Suprapubic skin (tissue), 4 donors: Measurements from ENCODE around the gene KLK14. TPM values are rescaled to one million over a fixed set of nuclear protein-coding genes. Genes with fewer than 3 reads are reported as not detected.

Source experiments
- DNase-seq, 2 donors: peaks; one replicate each; pipeline ENCODE4 v3.0.0-alpha.2; 2019; ENCODE audit warnings: low spot score in 2 of 2
- H3K27ac ChIP-seq: fragments of 200-600 bp; sonication (generic); one replicate; pipeline ENCODE4 v1.5.1; 2019
- H3K27me3 ChIP-seq: fragments of 200-600 bp; sonication (generic); one replicate; pipeline ENCODE4 v1.5.1; 2019
- H3K36me3 ChIP-seq: fragments of 200-600 bp; sonication (generic); one replicate; pipeline ENCODE4 v1.5.1; 2019
- H3K4me1 ChIP-seq: fragments of 200-600 bp; sonication (generic); one replicate; pipeline ENCODE4 v1.5.1; 2019
- H3K4me3 ChIP-seq: fragments of 200-600 bp; sonication (generic); one replicate; pipeline ENCODE4 v1.5.1; 2019; ENCODE audit warnings: mild to moderate bottlenecking
- H3K9me3 ChIP-seq: fragments of 200-600 bp; sonication (generic); one replicate; pipeline ENCODE4 v1.5.1; 2019
- EP300 ChIP-seq: sonication (generic); formaldehyde crosslinking; IDR thresholded peaks from one replicate; pipeline ENCODE4 v1.6.1; 2017; ENCODE audit warnings: antibody characterized with exemption
- POLR2A ChIP-seq, 2 donors: fragments of 450-650 bp; IDR thresholded peaks; one replicate each; pipeline ENCODE4 v1.6.1; 2017; ENCODE audit warnings: antibody characterized with exemption in 2 of 2, mild to moderate bottlenecking in 2 of 2, moderate library complexity in 2 of 2
- POLR2AphosphoS5 ChIP-seq, 3 donors: sonication (generic); formaldehyde crosslinking; IDR thresholded peaks; one replicate each; pipeline ENCODE4 v1.6.1; 2017; ENCODE audit warnings: antibody characterized with exemption in 3 of 3
- WGBS: methylation state at CpG from one replicate; pipeline ENCODE4 v1.1.5; 2018; 5-methylcytosine and 5-hydroxymethylcytosine counted together
- total RNA-seq, 4 donors: library from RNA; depleted of rRNA; stranded (reverse); fragments of >200 nt; gene quantifications; one replicate each; pipeline ENCODE4 v1.1.0, GENCODE V29; 2016
- TF ChIP-seq, protein P1 (sequence below), 2 donors: fragments of 200-600 bp in 1 of 2; fragments of 450-650 bp in 1 of 2; sonication (generic) in 1 of 2; IDR thresholded peaks; one replicate each; pipeline ENCODE4 v1.5.1; 2016 to 2019; ENCODE audit warnings: antibody characterized with exemption in 2 of 2, mild to moderate bottlenecking in 1 of 2, moderate library complexity in 1 of 2

KLK14 gene
- total RNA-seq, 4 donors from 2014 or later, result 3.8 to 22.8 (median 5.2) TPM

DNA sequence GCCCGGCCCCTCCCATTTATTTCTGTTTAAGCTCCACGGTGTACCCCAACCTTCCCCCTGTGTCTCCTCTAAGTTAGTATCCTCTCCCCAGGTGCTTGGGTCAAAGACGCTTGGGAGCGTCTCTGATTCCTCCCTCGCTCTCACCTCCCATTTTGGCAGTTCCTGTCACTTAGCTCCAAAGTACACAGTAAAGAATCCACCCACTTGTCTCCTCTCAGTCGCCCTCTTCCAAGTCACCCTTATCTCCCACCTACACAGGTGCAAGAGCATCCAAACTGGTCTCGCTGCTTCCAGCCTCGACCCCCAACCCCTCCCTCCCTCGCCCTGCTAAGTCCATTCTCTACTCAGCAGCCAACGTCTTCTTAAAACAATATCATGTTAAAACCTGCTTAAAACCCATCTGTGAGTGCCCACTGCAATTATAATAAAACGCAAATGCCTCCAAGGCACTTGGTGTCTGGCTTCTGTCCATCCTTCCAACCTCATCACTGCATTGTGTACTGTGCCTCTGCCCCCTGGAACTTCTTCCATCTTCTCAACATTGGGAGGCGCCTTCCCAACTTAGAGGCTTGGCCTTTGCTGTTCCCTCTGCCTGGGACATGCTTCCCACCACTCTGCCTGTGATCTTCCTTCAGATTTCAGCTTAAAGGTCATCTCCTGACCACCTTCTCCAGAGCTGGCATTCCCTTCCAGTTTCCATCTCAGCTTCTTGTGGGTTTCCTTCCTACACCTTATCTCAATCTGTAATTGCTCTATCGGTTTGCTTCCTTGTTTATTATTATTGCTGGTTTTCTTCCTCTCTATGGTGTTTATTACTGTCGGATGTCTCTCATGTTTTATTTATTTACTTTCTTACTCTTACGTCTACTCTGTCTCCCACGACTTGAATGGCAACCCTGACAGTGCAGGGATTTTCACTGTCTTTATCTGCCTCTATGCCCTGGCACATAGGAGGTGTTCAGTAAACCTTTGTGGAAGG is 9.5 kb upstream of the KLK14 start:
- H3K27me3 ChIP-seq, result no peaks in the 10 kb centered on the region
- H3K36me3 ChIP-seq, result no peaks in the 10 kb centered on the region
- TF ChIP-seq EP300 (no peak), POLR2A (IDR thresholded peaks at IDR 0.05) (no peak), POLR2AphosphoS5 (IDR thresholded peaks at IDR 0.05) (no peak)
- TF ChIP-seq, protein P1, sequence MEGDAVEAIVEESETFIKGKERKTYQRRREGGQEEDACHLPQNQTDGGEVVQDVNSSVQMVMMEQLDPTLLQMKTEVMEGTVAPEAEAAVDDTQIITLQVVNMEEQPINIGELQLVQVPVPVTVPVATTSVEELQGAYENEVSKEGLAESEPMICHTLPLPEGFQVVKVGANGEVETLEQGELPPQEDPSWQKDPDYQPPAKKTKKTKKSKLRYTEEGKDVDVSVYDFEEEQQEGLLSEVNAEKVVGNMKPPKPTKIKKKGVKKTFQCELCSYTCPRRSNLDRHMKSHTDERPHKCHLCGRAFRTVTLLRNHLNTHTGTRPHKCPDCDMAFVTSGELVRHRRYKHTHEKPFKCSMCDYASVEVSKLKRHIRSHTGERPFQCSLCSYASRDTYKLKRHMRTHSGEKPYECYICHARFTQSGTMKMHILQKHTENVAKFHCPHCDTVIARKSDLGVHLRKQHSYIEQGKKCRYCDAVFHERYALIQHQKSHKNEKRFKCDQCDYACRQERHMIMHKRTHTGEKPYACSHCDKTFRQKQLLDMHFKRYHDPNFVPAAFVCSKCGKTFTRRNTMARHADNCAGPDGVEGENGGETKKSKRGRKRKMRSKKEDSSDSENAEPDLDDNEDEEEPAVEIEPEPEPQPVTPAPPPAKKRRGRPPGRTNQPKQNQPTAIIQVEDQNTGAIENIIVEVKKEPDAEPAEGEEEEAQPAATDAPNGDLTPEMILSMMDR (IDR thresholded peaks at IDR 0.05), result no peak
- H3K4me1 ChIP-seq, result peaks cover 22% of the 10 kb centered on the region
- H3K4me3 ChIP-seq, result no peak overlapping the region
- DNase-seq, result no peak
- H3K27ac ChIP-seq, result no peak overlapping the region
- WGBS, result 41% methylated on average over 16 of the region's 16 CpGs
- H3K9me3 ChIP-seq, result no peaks in the 10 kb centered on the region

DNA sequence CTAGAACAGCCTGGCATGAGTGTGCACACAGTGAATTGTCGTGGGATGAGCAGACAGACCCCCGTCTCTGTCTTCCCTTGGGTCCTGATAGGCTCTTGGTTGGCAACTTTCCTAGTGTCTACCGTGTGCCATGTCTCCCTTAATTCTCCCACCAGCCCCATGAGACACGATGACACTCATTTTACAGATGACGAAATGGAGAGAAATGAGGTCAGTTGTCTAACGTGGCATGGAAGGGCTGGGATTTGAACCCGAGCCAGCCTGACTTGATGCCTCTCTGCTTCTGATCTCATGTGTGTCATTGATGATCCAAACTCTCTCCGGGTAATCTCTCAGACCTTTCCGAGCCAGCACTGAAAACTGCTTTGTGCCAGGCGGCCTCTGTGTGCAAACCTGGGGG is 8.4 kb upstream of the KLK14 start:
- no peak overlapping the region for H3K4me3 ChIP-seq
- peaks cover 13% of the 10 kb centered on the region for H3K4me1 ChIP-seq
- H3K27ac ChIP-seq, result no peak overlapping the region
- WGBS, result 81% methylated on average over 10 of the region's 10 CpGs
- no peaks in the 10 kb centered on the region for H3K27me3 ChIP-seq
- no peaks in the 10 kb centered on the region for H3K36me3 ChIP-seq
- DNase-seq, result no peak
- no peaks in the 10 kb centered on the region for H3K9me3 ChIP-seq
- TF ChIP-seq, protein P1 (IDR thresholded peaks at IDR 0.05), result no peak
- TF ChIP-seq EP300 (no peak), POLR2A (IDR thresholded peaks at IDR 0.05) (no peak), POLR2AphosphoS5 (IDR thresholded peaks at IDR 0.05) (no peak)

DNA sequence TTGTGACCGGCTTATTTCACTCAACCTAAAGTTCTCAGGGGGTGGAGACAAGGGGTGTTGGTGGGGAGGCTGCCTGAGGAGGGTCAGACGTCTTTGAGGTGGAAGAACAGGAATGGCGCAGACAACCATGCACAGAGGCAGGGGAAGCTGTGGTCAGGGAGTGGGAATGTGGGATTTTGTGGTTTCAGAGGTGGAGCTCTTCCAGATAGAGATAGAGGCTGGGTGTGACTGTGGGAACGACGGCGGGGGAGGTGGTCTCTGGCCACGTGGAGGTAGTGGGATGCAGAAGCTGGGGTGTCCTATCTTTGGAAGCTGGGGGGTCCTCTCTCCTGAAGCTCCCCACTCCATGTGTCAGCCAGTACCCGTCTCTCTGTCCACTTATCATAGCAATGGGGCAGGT is 7.8 kb upstream of the KLK14 start:
- DNase-seq, result no peak
- WGBS, result 68% methylated on average over 8 of the region's 8 CpGs
- H3K36me3 ChIP-seq, result no peaks in the 10 kb centered on the region
- H3K9me3 ChIP-seq, result no peaks in the 10 kb centered on the region
- peaks cover 13% of the 10 kb centered on the region for H3K4me1 ChIP-seq
- no peak overlapping the region for H3K27ac ChIP-seq
- no peak for TF ChIP-seq POLR2AphosphoS5 (IDR thresholded peaks at IDR 0.05)
- TF ChIP-seq POLR2A (IDR thresholded peaks at IDR 0.05), result no peak
- TF ChIP-seq, protein P1 (IDR thresholded peaks at IDR 0.05), result no peak
- no peaks in the 10 kb centered on the region for H3K27me3 ChIP-seq
- no peak overlapping the region for H3K4me3 ChIP-seq

DNA sequence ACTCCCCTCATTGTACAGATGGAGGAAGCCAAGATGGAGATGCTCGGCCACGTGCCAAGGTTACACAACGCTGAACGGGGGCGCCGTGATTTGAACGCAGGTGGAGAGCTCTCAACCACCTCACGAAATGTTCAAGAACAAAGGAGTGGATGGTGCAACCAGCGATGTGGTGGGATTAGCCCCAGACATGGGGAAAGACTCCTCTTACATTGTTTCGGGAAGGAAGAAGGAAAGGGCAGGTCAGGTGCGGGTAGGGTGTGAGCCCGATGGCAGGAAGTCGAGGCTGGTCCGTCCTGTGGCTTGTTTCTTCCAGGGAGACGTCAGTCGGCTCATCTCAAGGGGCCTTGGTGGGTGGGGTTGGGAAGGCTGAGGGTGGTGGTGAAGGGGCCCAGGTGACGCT is 7.1 kb upstream of the KLK14 start:
- WGBS, result 91% methylated on average over 17 of the region's 17 CpGs
- DNase-seq, result no peak
- H3K4me3 ChIP-seq, result no peak overlapping the region
- TF ChIP-seq, protein P1 (IDR thresholded peaks at IDR 0.05), result no peak
- TF ChIP-seq POLR2A (IDR thresholded peaks at IDR 0.05) (no peak), EP300 (no peak), POLR2AphosphoS5 (IDR thresholded peaks at IDR 0.05) (no peak)
- H3K27me3 ChIP-seq, result no peaks in the 10 kb centered on the region
- H3K27ac ChIP-seq, result no peak overlapping the region
- no peaks in the 10 kb centered on the region for H3K9me3 ChIP-seq
- no peaks in the 10 kb centered on the region for H3K36me3 ChIP-seq
- H3K4me1 ChIP-seq, result peaks cover 10% of the 10 kb centered on the region

DNA sequence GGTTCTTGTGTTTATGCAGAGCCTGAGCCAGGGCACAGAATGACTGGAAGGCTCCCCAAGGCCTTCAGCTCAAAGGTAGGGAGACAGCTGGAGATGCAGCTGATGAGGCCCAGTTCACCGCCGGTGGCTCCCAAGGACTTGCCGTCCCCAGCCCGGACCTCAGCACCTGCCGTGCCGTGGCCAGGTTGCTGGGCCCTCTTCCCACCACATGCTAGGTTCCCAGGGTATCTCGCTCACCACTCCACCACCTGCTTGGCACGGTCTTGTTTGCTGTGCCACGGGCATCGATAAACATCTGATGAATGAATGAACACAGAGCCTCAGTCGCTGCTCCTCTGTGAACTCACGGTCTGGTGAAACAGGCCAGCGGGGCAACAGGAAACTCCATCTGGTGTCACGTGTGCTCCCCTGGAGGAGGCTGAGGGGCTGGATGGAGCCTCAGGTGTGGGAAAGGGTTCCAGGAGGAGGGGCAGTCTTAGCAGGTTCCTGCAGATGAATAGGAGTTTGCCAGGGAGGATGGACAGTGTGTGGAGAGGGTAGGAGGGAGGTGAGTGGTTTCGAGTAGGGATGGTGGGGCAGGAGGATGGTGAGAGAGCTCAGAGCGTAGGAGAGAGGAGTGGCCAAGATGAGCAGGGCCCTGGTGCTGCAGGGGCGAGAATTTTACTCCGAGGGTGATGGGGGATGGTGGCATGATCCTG is 3.6 kb upstream of the KLK14 start:
- TF ChIP-seq POLR2A (IDR thresholded peaks at IDR 0.05) (no peak), POLR2AphosphoS5 (IDR thresholded peaks at IDR 0.05) (no peak), EP300 (no peak)
- TF ChIP-seq, protein P1 (IDR thresholded peaks at IDR 0.05), result no peak
- Histone ChIP-seq H3K4me3 (no peak overlapping the region), H3K4me1 (no peaks in the 10 kb centered on the region), H3K27ac (no peak overlapping the region), H3K9me3 (no peaks in the 10 kb centered on the region), H3K36me3 (no peaks in the 10 kb centered on the region), H3K27me3 (peaks cover 4% of the 10 kb centered on the region)
- WGBS, result 78% methylated on average over 18 of the region's 18 CpGs
- DNase-seq, result peak in 1 of 2 donors; percentile 31
